Karpas-422 (cell line): Measurements from ENCODE around the gene EP400. TPM values are rescaled to one million over a fixed set of nuclear protein-coding genes. Genes with fewer than 3 reads are reported as not detected.
"Not testable (repeated sequence)": the region's sequence is repeated elsewhere in the genome, so short reads cannot be mapped to it uniquely, and the experiment has no call there.

Experiments used
- DNase-seq: peaks from one replicate; pipeline ENCODE4 v3.0.0-alpha.2; 2015
- H2AFZ ChIP-seq: fragments of 200-600 bp; sonication (generic); 2 replicates; pipeline ENCODE4 v1.6.1; 2014; ENCODE audit warnings: antibody characterized with exemption, low read length, mixed read lengths
- H3K27ac ChIP-seq: fragments of 200-600 bp; sonication (generic); 2 replicates; pipeline ENCODE4 v1.5.1; 2014; ENCODE audit warnings: mild to moderate bottlenecking, low read length, moderate library complexity
- H3K27me3 ChIP-seq: fragments of 200-600 bp; sonication (generic); 2 replicates; pipeline ENCODE4 v1.6.1; 2014; ENCODE audit warnings: low read length, mixed read lengths
- H3K36me3 ChIP-seq: fragments of 200-600 bp; sonication (generic); 2 replicates; pipeline ENCODE4 v1.6.1; 2014; ENCODE audit warnings: low read length, mixed read lengths; ENCODE audit not compliant: insufficient read depth
- H3K4me1 ChIP-seq: fragments of 200-600 bp; sonication (generic); 2 replicates; pipeline ENCODE4 v1.6.1; 2014; ENCODE audit warnings: mild to moderate bottlenecking, low read length, mixed read lengths
- H3K4me2 ChIP-seq: fragments of 200-600 bp; sonication (generic); 2 replicates; pipeline ENCODE4 v1.6.1; 2014; ENCODE audit warnings: low read length, low read depth, mild to moderate bottlenecking; ENCODE audit not compliant: poor library complexity, severe bottlenecking
- H3K4me3 ChIP-seq: fragments of 200-600 bp; sonication (generic); 2 replicates; pipeline ENCODE4 v1.5.1; 2014; ENCODE audit warnings: mild to moderate bottlenecking, antibody characterized with exemption, low read length, mixed read lengths
- H3K79me2 ChIP-seq: fragments of 200-600 bp; sonication (generic); 2 replicates; pipeline ENCODE4 v1.6.1; 2014; ENCODE audit warnings: mild to moderate bottlenecking, low read length, mixed read lengths
- H3K9ac ChIP-seq: fragments of 200-600 bp; sonication (generic); 2 replicates; pipeline ENCODE4 v1.6.0; 2014; ENCODE audit warnings: low read length
- H3K9me2 ChIP-seq: fragments of 200-600 bp; sonication (generic), shearing (Covaris generic); replicated peaks from 2 replicates; pipeline ENCODE4 v1.6.0; 2014; ENCODE audit warnings: mild to moderate bottlenecking, low read length, moderate library complexity; ENCODE audit not compliant: insufficient read depth
- H3K9me3 ChIP-seq: fragments of 300-700, 200-600 bp; sonication (generic); 2 replicates; pipeline ENCODE4 v1.6.1; 2014; ENCODE audit warnings: low read length, mixed read lengths
- H4K20me1 ChIP-seq: fragments of 200-600 bp; sonication (generic); 2 replicates; pipeline ENCODE4 v1.6.1; 2014; ENCODE audit warnings: mild to moderate bottlenecking, antibody characterized with exemption, low read length, low read depth; ENCODE audit not compliant: insufficient read depth
- total RNA-seq: library from RNA; depleted of rRNA; stranded (reverse); fragments of >200 nt; shearing (Covaris generic); gene quantifications from 2 replicates; pipeline ENCODE4 v1.2.3, GENCODE V29; 2014; ENCODE audit warnings: low replicate concordance

EP400 gene
- total RNA-seq, 1 experiment from 2014 or later: 13.7 TPM

GRCh38 chr12:131981388-131981787, 31.6 kb downstream of the EP400 start:
- no peaks in the 10 kb centered on the region for H3K9me2 ChIP-seq
- H3K9ac ChIP-seq: no peak overlapping the region
- H3K27me3 ChIP-seq: no peaks in the 10 kb centered on the region
- no peak for DNase-seq
- no peak overlapping the region for H3K4me3 ChIP-seq
- H3K79me2 ChIP-seq: peaks cover 30% of the 10 kb centered on the region
- H3K36me3 ChIP-seq: peaks cover 6% of the 10 kb centered on the region; the same call in 1 of the 2 replicates
- H4K20me1 ChIP-seq: peaks cover 16% of the 10 kb centered on the region
- no peaks in the 10 kb centered on the region for H3K9me3 ChIP-seq
- H3K27ac ChIP-seq: no peak overlapping the region
- H3K4me2 ChIP-seq: no peak overlapping the region
- H3K4me1 ChIP-seq: no peaks in the 10 kb centered on the region
- no peak overlapping the region for H2AFZ ChIP-seq

DNA sequence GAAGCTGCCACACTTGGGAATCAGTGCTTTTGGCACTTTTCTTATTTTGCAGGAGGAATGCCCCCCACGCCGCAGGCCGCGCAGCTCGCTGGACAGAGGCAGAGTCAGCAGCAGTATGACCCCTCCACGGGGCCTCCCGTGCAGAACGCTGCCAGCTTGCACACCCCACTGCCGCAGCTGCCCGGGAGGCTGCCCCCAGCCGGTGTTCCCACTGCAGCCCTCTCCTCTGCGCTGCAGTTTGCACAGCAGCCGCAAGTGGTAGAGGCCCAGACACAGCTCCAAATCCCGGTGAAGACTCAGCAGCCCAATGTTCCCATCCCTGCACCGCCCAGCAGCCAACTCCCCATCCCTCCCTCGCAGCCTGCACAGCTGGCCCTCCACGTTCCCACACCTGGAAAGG, 32.3 kb downstream of the EP400 start:
- Histone ChIP-seq H2AFZ (no peak overlapping the region), H3K4me3 (no peak overlapping the region), H3K36me3 (peaks cover 6% of the 10 kb centered on the region; the same call in 1 of the 2 replicates), H3K27me3 (no peaks in the 10 kb centered on the region), H3K79me2 (peaks cover 24% of the 10 kb centered on the region), H3K4me2 (no peak overlapping the region), H3K9me3 (no peaks in the 10 kb centered on the region), H3K27ac (no peak overlapping the region), H4K20me1 (peaks cover 12% of the 10 kb centered on the region), H3K9me2 (no peaks in the 10 kb centered on the region), H3K9ac (no peak overlapping the region), H3K4me1 (no peaks in the 10 kb centered on the region)
- no peak for DNase-seq

GRCh38 chr12:131983026-131983425, 33.3 kb downstream of the EP400 start:
- Histone ChIP-seq H3K9me2 (no peaks in the 10 kb centered on the region), H3K36me3 (peaks cover 6% of the 10 kb centered on the region; the same call in 1 of the 2 replicates), H2AFZ (no peak overlapping the region), H3K27ac (no peak overlapping the region), H4K20me1 (peaks cover 6% of the 10 kb centered on the region), H3K4me1 (no peaks in the 10 kb centered on the region), H3K9ac (no peak overlapping the region), H3K4me2 (no peak overlapping the region), H3K4me3 (no peak overlapping the region), H3K27me3 (no peaks in the 10 kb centered on the region), H3K79me2 (peaks cover 16% of the 10 kb centered on the region), H3K9me3 (no peaks in the 10 kb centered on the region)
- no peak for DNase-seq

DNA sequence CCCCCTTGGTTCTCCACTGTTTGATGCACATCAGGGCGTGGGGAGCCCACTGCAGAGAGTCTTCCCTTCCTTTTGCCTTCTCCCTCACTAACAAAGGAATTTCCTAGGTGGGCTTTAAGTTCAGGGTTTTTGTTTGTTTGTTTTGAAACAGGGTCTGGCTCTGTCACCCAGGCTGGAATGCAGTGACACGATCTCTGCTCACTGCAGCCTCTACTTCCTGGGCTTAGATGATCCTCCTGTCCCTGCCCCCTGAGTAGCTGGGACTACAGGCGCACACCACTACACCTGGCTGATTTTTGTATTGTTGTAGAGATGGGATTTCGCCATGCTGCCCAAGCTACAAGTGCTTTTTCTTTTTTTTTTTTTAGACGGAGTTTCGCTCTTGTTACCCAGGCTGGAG, 33.8 kb downstream of the EP400 start:
- no peak overlapping the region for H3K9ac ChIP-seq
- no peaks in the 10 kb centered on the region for H3K27me3 ChIP-seq
- H4K20me1 ChIP-seq: peaks cover 5% of the 10 kb centered on the region
- no peak overlapping the region for H2AFZ ChIP-seq
- H3K4me1 ChIP-seq: no peaks in the 10 kb centered on the region
- H3K9me2 ChIP-seq: no peaks in the 10 kb centered on the region
- no peak overlapping the region for H3K4me2 ChIP-seq
- peaks cover 11% of the 10 kb centered on the region for H3K79me2 ChIP-seq
- DNase-seq: no peak
- no peak overlapping the region for H3K4me3 ChIP-seq
- H3K9me3 ChIP-seq: no peaks in the 10 kb centered on the region
- H3K27ac ChIP-seq: no peak overlapping the region
- H3K36me3 ChIP-seq: peaks cover 6% of the 10 kb centered on the region; the same call in 1 of the 2 replicates

GRCh38 chr12:131984334-131984733, 34.6 kb downstream of the EP400 start:
- H3K4me2 ChIP-seq: no peak overlapping the region
- no peaks in the 10 kb centered on the region for H3K27me3 ChIP-seq
- H3K9me2 ChIP-seq: no peaks in the 10 kb centered on the region
- no peak for DNase-seq
- H3K4me3 ChIP-seq: no peak overlapping the region
- H4K20me1 ChIP-seq: peaks cover 5% of the 10 kb centered on the region
- H3K9me3 ChIP-seq: no peaks in the 10 kb centered on the region
- H3K79me2 ChIP-seq: peaks cover 11% of the 10 kb centered on the region; the same call in 1 of the 2 replicates
- H3K27ac ChIP-seq: no peak overlapping the region
- no peak overlapping the region for H2AFZ ChIP-seq
- no peak overlapping the region for H3K9ac ChIP-seq
- H3K4me1 ChIP-seq: no peaks in the 10 kb centered on the region
- H3K36me3 ChIP-seq: peaks cover 6% of the 10 kb centered on the region; the same call in 1 of the 2 replicates

- H3K9ac ChIP-seq, DNase-seq, H2AFZ ChIP-seq: not testable (repeated sequence)
Measured at GRCh38 chr12:131985510-131985875, 35.8 kb downstream of the EP400 start.

DNA sequence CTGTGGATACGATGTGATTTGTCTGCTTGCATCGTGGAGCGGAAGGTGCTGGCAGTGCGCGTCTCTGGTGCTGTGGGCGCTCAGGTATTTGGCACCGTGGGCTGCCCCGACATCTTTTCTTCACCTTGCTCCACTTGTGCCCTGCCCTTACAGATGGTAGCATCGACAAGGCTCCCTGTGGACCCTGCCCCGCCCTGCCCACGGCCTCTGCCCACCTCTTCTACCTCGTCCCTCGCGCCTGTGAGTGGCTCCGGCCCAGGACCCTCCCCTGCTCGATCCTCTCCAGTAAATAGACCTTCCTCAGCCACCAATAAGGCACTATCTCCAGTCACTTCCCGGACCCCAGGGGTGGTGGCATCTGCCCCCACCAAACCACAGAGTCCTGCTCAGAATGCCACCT, 36.6 kb downstream of the EP400 start:
- H3K4me2 ChIP-seq: no peak overlapping the region
- no peak overlapping the region for H3K27ac ChIP-seq
- no peaks in the 10 kb centered on the region for H3K9me3 ChIP-seq
- H3K9ac ChIP-seq: no peak overlapping the region
- H3K4me3 ChIP-seq: no peak overlapping the region
- no peaks in the 10 kb centered on the region for H3K4me1 ChIP-seq
- no peak overlapping the region for H2AFZ ChIP-seq
- no peaks in the 10 kb centered on the region for H3K79me2 ChIP-seq
- no peaks in the 10 kb centered on the region for H3K27me3 ChIP-seq
- no peaks in the 10 kb centered on the region for H3K9me2 ChIP-seq
- DNase-seq: no peak
- no peaks in the 10 kb centered on the region for H4K20me1 ChIP-seq
- H3K36me3 ChIP-seq: peaks cover 11% of the 10 kb centered on the region; the same call in 1 of the 2 replicates

More at GRCh38 chr12:131985510-131985875, 35.8 kb downstream of the EP400 start:
- not testable (repeated sequence) for H3K27ac ChIP-seq, H3K4me2 ChIP-seq, H3K27me3 ChIP-seq, H3K4me3 ChIP-seq, H4K20me1 ChIP-seq, H3K79me2 ChIP-seq, H3K36me3 ChIP-seq, H3K9me3 ChIP-seq, H3K4me1 ChIP-seq, H3K9me2 ChIP-seq

DNA sequence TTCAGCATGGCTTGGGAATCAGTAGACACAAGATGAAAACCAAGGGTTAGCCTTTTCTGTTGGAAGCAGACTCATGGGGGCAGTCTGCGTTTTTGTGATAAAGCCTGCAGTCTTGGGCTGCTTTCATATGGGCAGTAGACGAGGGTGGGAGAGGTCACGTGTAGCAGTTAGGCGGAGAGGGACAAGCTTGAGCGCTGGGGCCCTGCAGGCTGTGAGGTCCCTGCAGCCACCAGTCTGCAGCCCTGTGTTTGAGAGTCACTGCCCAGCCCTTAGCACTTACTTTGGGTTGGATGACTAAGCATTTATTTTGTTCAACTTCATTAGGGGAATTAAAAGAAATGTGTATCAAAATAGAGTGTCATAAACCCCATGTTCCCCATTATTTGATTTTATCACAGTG, 37.2 kb downstream of the EP400 start:
- no peak for DNase-seq
- Histone ChIP-seq H3K9ac (no peak overlapping the region), H3K27ac (no peak overlapping the region), H3K4me1 (no peaks in the 10 kb centered on the region), H3K27me3 (no peaks in the 10 kb centered on the region), H3K4me2 (no peak overlapping the region), H3K4me3 (no peak overlapping the region), H3K9me2 (no peaks in the 10 kb centered on the region), H3K36me3 (peaks cover 9% of the 10 kb centered on the region; the same call in 1 of the 2 replicates), H3K79me2 (no peaks in the 10 kb centered on the region), H3K9me3 (no peaks in the 10 kb centered on the region), H2AFZ (no peak overlapping the region), H4K20me1 (no peaks in the 10 kb centered on the region)

DNA sequence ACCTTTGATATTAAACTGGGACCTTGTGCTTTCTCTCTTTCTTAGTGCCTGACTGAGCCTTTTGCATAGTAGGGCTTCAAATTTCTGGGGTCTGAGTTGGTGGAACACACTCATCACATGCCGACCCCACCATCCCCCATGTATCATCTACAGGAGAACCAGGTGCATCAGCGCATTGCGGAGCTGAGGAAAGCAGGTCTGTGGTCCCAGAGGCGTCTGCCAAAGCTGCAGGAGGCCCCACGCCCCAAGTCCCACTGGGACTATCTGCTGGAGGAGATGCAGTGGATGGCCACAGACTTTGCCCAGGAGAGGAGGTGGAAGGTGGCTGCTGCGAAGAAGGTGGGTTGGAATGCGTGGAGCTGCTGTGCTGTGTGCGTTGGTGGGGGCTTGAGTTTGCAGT, 37.8 kb downstream of the EP400 start:
- Histone ChIP-seq H3K4me3 (no peak overlapping the region), H3K4me1 (no peaks in the 10 kb centered on the region), H3K27me3 (no peaks in the 10 kb centered on the region), H3K4me2 (no peak overlapping the region), H3K9me2 (no peaks in the 10 kb centered on the region), H3K9ac (no peak overlapping the region), H3K79me2 (no peaks in the 10 kb centered on the region), H3K27ac (no peak overlapping the region), H3K36me3 (peaks cover 13% of the 10 kb centered on the region; the same call in 1 of the 2 replicates), H3K9me3 (no peaks in the 10 kb centered on the region), H4K20me1 (no peaks in the 10 kb centered on the region), H2AFZ (no peak overlapping the region)
- no peak for DNase-seq
